Measurements from ENCODE around the gene NRG3.

Gene NRG3

DNA sequence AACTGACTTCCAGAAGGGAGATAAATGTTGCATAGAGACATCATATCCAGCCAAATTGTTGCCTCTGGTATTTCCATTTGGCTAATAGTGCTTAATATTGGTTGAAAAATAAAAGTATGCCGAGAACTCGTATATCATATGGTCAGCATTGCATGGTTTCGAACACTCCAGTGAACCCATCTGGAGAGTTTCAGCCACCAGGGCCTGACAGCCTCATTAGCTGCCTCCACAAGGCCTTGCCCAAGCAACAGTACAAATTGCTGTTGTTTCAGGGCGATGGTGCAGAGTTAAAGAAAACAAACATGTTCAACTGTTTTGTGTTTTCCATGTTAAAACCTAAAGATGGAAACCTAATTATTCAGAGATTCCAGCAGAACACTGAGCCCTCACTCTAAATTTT lies 28.5 kb downstream of the NRG3 start:
- Histone ChIP-seq H3K9me3 (no peaks in the 10 kb centered on the region), H3K36me3 (no peaks in the 10 kb centered on the region), H3K4me1 (no peaks in the 10 kb centered on the region), H3K27me3 (no peaks in the 10 kb centered on the region; the same call in 1 of the 2 replicates), H3K4me3 (ENCODE audit: low read depth, low read length) (no peak overlapping the region)
- TF ChIP-seq, protein P1, sequence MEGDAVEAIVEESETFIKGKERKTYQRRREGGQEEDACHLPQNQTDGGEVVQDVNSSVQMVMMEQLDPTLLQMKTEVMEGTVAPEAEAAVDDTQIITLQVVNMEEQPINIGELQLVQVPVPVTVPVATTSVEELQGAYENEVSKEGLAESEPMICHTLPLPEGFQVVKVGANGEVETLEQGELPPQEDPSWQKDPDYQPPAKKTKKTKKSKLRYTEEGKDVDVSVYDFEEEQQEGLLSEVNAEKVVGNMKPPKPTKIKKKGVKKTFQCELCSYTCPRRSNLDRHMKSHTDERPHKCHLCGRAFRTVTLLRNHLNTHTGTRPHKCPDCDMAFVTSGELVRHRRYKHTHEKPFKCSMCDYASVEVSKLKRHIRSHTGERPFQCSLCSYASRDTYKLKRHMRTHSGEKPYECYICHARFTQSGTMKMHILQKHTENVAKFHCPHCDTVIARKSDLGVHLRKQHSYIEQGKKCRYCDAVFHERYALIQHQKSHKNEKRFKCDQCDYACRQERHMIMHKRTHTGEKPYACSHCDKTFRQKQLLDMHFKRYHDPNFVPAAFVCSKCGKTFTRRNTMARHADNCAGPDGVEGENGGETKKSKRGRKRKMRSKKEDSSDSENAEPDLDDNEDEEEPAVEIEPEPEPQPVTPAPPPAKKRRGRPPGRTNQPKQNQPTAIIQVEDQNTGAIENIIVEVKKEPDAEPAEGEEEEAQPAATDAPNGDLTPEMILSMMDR (IDR thresholded peaks at IDR 0.05; ENCODE audit: low read depth, low read length): no peak
- DNase-seq: no peak

DNA sequence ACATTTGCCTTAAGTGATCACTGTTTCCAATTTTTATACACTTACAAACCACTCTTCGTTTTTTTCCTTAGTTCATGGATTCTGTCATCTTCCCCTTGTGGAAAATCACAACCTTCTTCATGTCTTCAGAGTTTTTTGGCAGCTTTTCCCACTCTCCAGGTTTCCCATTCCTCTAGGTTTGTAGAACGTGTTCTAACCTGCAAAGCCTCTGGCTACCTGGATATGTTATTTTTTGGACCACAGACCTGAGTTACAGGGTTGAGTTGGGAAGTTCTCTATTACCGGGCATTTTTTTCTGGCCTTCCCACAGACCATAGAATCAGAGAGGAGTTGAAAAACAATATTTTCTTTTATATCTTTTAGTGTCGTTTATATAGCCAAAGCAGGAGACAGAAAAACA lies 30.2 kb downstream of the NRG3 start:
- Histone ChIP-seq H3K27me3 (no peaks in the 10 kb centered on the region; the same call in 1 of the 2 replicates), H3K9me3 (no peaks in the 10 kb centered on the region), H3K4me1 (no peaks in the 10 kb centered on the region), H3K36me3 (no peaks in the 10 kb centered on the region), H3K4me3 (ENCODE audit: low read depth, low read length) (no peak overlapping the region)
- TF ChIP-seq, protein P1 (IDR thresholded peaks at IDR 0.05; ENCODE audit: low read depth, low read length): no peak
- no peak for DNase-seq

DNA sequence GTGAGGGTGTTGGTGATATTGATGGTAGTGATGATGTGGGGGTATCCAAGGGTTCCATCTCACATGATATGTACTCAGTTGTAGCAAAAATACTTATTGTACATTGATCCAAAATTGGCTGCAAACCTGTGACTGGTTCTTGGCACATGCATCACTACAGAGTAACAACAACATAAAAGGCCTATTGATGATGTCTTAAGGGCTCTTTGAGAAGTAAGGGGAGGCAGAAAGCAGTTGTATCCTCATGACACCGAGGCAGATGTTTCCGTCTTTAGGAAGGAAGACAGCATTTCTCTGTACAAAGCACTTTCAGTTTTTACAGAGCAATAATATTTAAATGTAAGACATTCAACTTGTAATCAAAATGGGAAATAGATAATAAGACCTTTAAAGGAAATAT lies 34.5 kb downstream of the NRG3 start:
- Histone ChIP-seq H3K4me1 (no peaks in the 10 kb centered on the region), H3K27me3 (no peaks in the 10 kb centered on the region; the same call in 1 of the 2 replicates), H3K4me3 (ENCODE audit: low read depth, low read length) (no peak overlapping the region), H3K9me3 (no peaks in the 10 kb centered on the region), H3K36me3 (no peaks in the 10 kb centered on the region)
- TF ChIP-seq, protein P1 (IDR thresholded peaks at IDR 0.05; ENCODE audit: low read depth, low read length): no peak
- no peak for DNase-seq

DNA sequence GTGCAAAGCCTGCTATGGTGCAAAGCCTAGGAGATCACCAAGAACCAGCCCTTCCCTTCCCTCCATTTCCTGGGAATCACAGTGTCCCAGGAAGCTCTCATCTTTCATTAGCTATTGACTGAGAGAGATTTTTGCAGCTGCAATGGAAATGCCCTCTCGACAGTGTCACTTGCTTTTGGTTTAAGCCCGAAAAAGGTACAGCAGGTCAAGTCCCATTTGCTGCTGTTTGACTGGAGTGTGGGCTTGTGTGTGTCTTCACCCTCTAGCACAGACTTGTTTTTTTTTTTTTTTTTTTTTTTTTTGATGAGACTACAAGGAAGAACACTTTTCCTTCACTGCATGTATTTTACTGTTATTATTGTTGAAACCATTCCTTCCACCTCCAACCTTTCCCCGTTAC lies 36.3 kb downstream of the NRG3 start:
- Histone ChIP-seq H3K9me3 (no peaks in the 10 kb centered on the region), H3K36me3 (no peaks in the 10 kb centered on the region), H3K4me1 (no peaks in the 10 kb centered on the region), H3K27me3 (no peaks in the 10 kb centered on the region), H3K4me3 (ENCODE audit: low read depth, low read length) (no peak overlapping the region)
- TF ChIP-seq, protein P1 (IDR thresholded peaks at IDR 0.05; ENCODE audit: low read depth, low read length): no peak
- no peak for DNase-seq

DNA sequence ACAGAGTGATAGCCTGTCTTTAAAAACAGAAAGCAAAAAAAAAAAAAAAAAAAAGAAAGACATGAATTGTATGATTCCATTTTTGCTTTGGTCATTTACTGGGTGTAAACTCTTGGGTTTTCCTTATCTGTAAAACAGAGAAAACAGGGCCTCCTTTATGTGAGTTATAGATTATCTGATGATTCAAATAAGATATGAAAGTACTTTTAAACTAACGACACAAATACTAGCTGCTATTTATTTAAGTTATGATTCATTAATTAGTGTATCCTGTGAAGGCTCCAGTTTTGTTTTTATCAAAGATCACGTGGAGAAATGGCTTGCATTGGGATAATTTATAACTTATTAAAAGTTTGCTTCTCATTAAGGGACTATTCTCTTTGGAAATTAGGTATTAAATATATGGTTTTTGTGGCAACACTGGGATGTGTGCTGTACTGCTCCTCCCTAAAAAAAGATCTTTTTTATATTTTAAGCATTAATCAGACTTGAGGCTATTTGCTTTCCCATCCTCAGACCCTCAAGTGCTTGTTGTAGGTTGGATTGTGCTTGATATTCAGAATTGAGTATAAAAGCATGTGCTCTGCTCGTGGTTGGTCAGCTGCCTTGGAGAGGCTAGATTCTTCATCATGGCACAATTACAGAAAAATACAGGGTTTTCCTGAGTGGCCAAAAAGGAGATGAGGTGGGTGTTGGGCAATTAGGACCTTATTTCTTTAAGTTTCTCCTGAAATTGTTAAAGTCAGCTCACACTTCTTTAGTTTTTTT lies 39.9 kb downstream of the NRG3 start:
- H3K36me3 ChIP-seq: no peaks in the 10 kb centered on the region
- no peak for DNase-seq
- H3K4me3 ChIP-seq (ENCODE audit: low read depth, low read length): no peak overlapping the region
- H3K27me3 ChIP-seq: no peaks in the 10 kb centered on the region
- no peaks in the 10 kb centered on the region for H3K4me1 ChIP-seq
- no peaks in the 10 kb centered on the region for H3K9me3 ChIP-seq
- TF ChIP-seq, protein P1 (IDR thresholded peaks at IDR 0.05; ENCODE audit: low read depth, low read length): no peak

DNA sequence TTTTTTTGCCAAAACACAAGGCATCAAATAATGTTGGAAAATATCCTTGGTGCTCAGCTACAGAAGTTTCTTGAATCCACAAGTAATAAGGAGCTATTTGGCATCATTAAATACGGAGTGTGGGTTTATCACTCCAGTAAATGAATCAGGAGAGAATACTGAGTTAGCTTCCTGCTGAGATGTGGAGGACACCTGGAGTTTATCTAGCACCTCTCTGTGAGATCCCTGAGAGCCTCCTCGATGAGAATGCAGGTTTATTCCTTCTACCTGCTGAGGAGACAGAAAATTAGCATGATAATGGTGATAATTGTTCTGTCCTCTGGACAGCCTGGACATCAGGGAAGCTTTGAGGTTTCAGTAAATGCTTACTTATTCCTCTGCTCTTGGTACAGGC lies 40.5 kb downstream of the NRG3 start:
- Histone ChIP-seq H3K27me3 (no peaks in the 10 kb centered on the region), H3K36me3 (no peaks in the 10 kb centered on the region), H3K4me1 (no peaks in the 10 kb centered on the region), H3K9me3 (no peaks in the 10 kb centered on the region), H3K4me3 (ENCODE audit: low read depth, low read length) (no peak overlapping the region)
- DNase-seq: no peak
- TF ChIP-seq, protein P1 (IDR thresholded peaks at IDR 0.05; ENCODE audit: low read depth, low read length): no peak

Data from BE2C (cell line).